HL-60 (cell line): ENCODE results near the gene VPS13A.

Experiments
- POLR2AphosphoS5 ChIP-seq: IDR thresholded peaks from 2 replicates; pipeline ENCODE4 v1.6.1; 2012; ENCODE audit warnings: low read depth
- TF ChIP-seq, protein P1 (sequence below): IDR thresholded peaks from one replicate; pipeline ENCODE4 v1.5.1; 2011; ENCODE audit warnings: low read length, control low read depth, inconsistent platforms; ENCODE audit not compliant: insufficient read depth
- TF ChIP-seq, protein P2 (sequence below): IDR thresholded peaks from 2 replicates; pipeline ENCODE4 v1.6.1; 2012; ENCODE audit warnings: low read depth; ENCODE audit not compliant: insufficient replicate concordance

DNA sequence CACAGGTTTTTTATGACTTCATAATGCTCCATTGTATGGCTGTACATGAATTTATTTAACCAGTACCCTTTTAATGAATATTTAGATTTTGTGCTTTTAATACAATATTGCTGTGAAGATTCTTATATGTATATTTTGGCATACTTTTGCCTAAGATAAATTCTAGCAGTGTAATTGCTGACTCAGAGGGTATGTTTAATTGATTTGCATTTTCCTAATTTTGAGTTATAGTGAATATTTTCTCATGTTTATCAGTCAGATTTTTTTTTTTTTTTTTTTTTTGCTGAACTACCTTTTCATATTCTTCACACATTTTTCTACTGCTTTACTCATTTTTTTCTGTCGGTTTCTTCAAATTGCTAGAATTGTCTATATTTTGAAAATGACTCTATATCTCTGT lies 222.6 kb downstream of the VPS13A start:
- TF ChIP-seq, protein P1, sequence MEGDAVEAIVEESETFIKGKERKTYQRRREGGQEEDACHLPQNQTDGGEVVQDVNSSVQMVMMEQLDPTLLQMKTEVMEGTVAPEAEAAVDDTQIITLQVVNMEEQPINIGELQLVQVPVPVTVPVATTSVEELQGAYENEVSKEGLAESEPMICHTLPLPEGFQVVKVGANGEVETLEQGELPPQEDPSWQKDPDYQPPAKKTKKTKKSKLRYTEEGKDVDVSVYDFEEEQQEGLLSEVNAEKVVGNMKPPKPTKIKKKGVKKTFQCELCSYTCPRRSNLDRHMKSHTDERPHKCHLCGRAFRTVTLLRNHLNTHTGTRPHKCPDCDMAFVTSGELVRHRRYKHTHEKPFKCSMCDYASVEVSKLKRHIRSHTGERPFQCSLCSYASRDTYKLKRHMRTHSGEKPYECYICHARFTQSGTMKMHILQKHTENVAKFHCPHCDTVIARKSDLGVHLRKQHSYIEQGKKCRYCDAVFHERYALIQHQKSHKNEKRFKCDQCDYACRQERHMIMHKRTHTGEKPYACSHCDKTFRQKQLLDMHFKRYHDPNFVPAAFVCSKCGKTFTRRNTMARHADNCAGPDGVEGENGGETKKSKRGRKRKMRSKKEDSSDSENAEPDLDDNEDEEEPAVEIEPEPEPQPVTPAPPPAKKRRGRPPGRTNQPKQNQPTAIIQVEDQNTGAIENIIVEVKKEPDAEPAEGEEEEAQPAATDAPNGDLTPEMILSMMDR, result no peak
- no peak for TF ChIP-seq POLR2AphosphoS5
- TF ChIP-seq, protein P2, sequence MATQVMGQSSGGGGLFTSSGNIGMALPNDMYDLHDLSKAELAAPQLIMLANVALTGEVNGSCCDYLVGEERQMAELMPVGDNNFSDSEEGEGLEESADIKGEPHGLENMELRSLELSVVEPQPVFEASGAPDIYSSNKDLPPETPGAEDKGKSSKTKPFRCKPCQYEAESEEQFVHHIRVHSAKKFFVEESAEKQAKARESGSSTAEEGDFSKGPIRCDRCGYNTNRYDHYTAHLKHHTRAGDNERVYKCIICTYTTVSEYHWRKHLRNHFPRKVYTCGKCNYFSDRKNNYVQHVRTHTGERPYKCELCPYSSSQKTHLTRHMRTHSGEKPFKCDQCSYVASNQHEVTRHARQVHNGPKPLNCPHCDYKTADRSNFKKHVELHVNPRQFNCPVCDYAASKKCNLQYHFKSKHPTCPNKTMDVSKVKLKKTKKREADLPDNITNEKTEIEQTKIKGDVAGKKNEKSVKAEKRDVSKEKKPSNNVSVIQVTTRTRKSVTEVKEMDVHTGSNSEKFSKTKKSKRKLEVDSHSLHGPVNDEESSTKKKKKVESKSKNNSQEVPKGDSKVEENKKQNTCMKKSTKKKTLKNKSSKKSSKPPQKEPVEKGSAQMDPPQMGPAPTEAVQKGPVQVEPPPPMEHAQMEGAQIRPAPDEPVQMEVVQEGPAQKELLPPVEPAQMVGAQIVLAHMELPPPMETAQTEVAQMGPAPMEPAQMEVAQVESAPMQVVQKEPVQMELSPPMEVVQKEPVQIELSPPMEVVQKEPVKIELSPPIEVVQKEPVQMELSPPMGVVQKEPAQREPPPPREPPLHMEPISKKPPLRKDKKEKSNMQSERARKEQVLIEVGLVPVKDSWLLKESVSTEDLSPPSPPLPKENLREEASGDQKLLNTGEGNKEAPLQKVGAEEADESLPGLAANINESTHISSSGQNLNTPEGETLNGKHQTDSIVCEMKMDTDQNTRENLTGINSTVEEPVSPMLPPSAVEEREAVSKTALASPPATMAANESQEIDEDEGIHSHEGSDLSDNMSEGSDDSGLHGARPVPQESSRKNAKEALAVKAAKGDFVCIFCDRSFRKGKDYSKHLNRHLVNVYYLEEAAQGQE, result no peak
